OCI-LY3 (cell line): ENCODE data around the gene KHNYN.
"Not testable (repeated sequence)": the region's sequence is repeated elsewhere in the genome, so short reads cannot be mapped to it uniquely, and the experiment has no call there.

Source experiments
- EZH2phosphoT487 ChIP-seq: fragments of 200-600 bp; shearing (Covaris generic); IDR thresholded peaks from 2 replicates; pipeline ENCODE4 v1.6.1; 2018; ENCODE audit warnings: antibody characterized with exemption, mixed run types, low read depth
- TF ChIP-seq, protein P1 (sequence below): fragments of 200-600, 300-600 bp; sonication (generic); IDR thresholded peaks from 2 replicates; pipeline ENCODE4 v1.5.1; 2014; ENCODE audit warnings: antibody characterized with exemption, low read length, low read depth

DNA sequence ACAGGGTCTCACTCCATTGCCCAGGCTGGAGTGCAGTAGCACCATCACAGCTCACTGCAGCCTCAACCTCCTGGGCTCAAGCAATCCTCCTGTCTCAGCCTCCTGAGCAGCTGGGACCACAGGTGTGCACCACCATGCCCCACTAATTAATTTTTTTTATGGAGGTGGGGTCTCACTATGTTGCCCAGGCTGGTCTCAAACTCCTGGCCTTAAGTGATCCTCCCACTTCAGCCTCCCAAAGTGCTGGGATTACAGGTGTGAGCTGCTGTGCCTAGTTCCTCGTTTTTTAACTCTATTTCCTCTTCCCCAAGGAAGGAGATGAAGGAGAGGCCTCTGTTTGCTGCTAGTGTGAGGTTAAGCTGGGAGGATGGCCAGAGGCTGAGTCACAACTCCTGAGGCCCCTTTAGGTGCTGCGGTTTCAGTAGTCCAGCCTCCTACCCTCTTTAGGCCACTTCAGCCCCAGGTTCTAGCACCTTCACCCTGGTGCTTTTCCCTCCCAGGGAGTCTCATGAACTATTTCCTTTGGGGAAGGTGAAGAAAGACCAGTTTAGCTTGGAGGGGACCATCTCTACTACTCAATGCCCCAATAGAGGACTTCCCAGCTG, 53.0 kb downstream of the KHNYN start:
- TF ChIP-seq, protein P1, sequence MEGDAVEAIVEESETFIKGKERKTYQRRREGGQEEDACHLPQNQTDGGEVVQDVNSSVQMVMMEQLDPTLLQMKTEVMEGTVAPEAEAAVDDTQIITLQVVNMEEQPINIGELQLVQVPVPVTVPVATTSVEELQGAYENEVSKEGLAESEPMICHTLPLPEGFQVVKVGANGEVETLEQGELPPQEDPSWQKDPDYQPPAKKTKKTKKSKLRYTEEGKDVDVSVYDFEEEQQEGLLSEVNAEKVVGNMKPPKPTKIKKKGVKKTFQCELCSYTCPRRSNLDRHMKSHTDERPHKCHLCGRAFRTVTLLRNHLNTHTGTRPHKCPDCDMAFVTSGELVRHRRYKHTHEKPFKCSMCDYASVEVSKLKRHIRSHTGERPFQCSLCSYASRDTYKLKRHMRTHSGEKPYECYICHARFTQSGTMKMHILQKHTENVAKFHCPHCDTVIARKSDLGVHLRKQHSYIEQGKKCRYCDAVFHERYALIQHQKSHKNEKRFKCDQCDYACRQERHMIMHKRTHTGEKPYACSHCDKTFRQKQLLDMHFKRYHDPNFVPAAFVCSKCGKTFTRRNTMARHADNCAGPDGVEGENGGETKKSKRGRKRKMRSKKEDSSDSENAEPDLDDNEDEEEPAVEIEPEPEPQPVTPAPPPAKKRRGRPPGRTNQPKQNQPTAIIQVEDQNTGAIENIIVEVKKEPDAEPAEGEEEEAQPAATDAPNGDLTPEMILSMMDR = not testable (repeated sequence)
- not testable (repeated sequence) for TF ChIP-seq EZH2phosphoT487
